Tibial nerve (tissue), 4 donors: ENCODE results near the gene NFATC2. TPM values are rescaled to one million over a fixed set of nuclear protein-coding genes. Genes with fewer than 3 reads are reported as not detected.

Source experiments
- DNase-seq, 2 donors: peaks; one replicate each; pipeline ENCODE4 v3.0.0-alpha.2; 2019; ENCODE audit warnings: low spot score in 2 of 2
- H3K27ac ChIP-seq, 4 donors: fragments of 200-600 bp; sonication (generic) in 3 of 4; one replicate each; pipeline ENCODE4 v1.5.1; 2017 to 2019; ENCODE audit warnings: mild to moderate bottlenecking in 1 of 4
- H3K27me3 ChIP-seq, 2 donors: fragments of 200-600 bp; sonication (generic) in 1 of 2; one replicate each; pipeline versions ENCODE4 v1.5.1 to v1.6.0; 2017 to 2019
- H3K36me3 ChIP-seq, 3 donors: fragments of 200-600 bp; sonication (generic); one replicate each; pipeline ENCODE4 v1.5.1; 2018 to 2019
- H3K4me1 ChIP-seq, 4 donors: fragments of 200-600 bp; sonication (generic) in 3 of 4; one replicate each; pipeline ENCODE4 v1.5.1; 2017 to 2019
- H3K4me3 ChIP-seq, 4 donors: fragments of 200-600 bp; sonication (generic) in 3 of 4; one replicate each; pipeline ENCODE4 v1.5.1; 2017 to 2019; ENCODE audit warnings: mild to moderate bottlenecking in 1 of 4, moderate library complexity in 1 of 4
- H3K9me3 ChIP-seq, 4 donors: fragments of 200-600 bp; sonication (generic) in 3 of 4; one replicate each; pipeline ENCODE4 v1.5.1; 2017 to 2019
- EP300 ChIP-seq, 2 donors: sonication (generic); formaldehyde crosslinking; IDR thresholded peaks; one replicate each; pipeline ENCODE4 v1.6.1; 2017; ENCODE audit warnings: antibody characterized with exemption in 2 of 2, mild to moderate bottlenecking in 1 of 2
- POLR2A ChIP-seq, 2 donors: fragments of 450-650 bp; IDR thresholded peaks; one replicate each; pipeline ENCODE4 v1.6.1; 2017; ENCODE audit warnings: antibody characterized with exemption in 2 of 2, mild to moderate bottlenecking in 2 of 2, moderate library complexity in 2 of 2
- WGBS, 2 donors: methylation state at CpG; one replicate each; pipeline ENCODE4 v1.1.5; 2018; 5-methylcytosine and 5-hydroxymethylcytosine counted together
- total RNA-seq, 4 donors: library from RNA; depleted of rRNA; stranded (reverse); fragments of >200 nt; gene quantifications; one replicate each; pipeline ENCODE4 v1.1.0, GENCODE V29; 2016
- TF ChIP-seq, protein P1 (sequence below), 5 experiments: fragments of 200-600 bp in 3 of 5; fragments of 450-650 bp in 2 of 5; sonication (generic) in 3 of 5; IDR thresholded peaks; one replicate each; pipeline ENCODE4 v1.5.1; 2016 to 2019; ENCODE audit warnings: antibody characterized with exemption in 5 of 5, mild to moderate bottlenecking in 3 of 5, moderate library complexity in 2 of 5

Gene NFATC2
- total RNA-seq, 4 donors from 2014 or later: 6.0 to 11.5 (median 7.7) TPM

DNA sequence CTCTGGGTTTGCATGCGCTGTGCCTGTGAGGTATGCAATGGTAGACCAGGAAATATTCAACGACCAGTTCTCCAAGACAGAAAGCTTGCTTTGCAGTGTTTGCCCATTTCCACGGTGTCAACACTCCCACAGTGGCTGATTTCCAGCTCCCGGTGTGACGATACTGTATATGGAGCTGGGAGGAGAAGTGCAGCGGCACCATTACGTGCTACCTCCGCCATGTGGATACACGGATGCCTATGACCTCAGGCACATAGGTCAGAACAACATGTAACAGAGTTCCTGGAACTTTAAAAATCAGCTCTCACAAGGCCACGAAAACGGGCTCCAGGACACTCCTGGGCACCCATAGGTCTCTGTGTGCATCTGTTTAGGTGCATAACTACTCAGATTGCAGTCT lies 51.1 kb downstream of the NFATC2 start:
- H3K9me3 ChIP-seq: no peaks in the 10 kb centered on the region
- TF ChIP-seq, protein P1, sequence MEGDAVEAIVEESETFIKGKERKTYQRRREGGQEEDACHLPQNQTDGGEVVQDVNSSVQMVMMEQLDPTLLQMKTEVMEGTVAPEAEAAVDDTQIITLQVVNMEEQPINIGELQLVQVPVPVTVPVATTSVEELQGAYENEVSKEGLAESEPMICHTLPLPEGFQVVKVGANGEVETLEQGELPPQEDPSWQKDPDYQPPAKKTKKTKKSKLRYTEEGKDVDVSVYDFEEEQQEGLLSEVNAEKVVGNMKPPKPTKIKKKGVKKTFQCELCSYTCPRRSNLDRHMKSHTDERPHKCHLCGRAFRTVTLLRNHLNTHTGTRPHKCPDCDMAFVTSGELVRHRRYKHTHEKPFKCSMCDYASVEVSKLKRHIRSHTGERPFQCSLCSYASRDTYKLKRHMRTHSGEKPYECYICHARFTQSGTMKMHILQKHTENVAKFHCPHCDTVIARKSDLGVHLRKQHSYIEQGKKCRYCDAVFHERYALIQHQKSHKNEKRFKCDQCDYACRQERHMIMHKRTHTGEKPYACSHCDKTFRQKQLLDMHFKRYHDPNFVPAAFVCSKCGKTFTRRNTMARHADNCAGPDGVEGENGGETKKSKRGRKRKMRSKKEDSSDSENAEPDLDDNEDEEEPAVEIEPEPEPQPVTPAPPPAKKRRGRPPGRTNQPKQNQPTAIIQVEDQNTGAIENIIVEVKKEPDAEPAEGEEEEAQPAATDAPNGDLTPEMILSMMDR (IDR thresholded peaks at IDR 0.05): no peak
- TF ChIP-seq EP300 (IDR thresholded peaks at IDR 0.05): no peak
- TF ChIP-seq POLR2A (IDR thresholded peaks at IDR 0.05): no peak
- WGBS, 2 donors: 87 to 91% methylated on average over 8 to 11 of the region's 11 CpGs
- no peaks in the 10 kb centered on the region for H3K36me3 ChIP-seq
- peaks cover 0 to 62% (median 8%) of the 10 kb centered on the region in 4 donors for H3K4me1 ChIP-seq
- H3K27me3 ChIP-seq: no peaks in the 10 kb centered on the region
- no peak overlapping the region for H3K4me3 ChIP-seq
- DNase-seq: no peak
- H3K27ac ChIP-seq: no peak overlapping the region

DNA sequence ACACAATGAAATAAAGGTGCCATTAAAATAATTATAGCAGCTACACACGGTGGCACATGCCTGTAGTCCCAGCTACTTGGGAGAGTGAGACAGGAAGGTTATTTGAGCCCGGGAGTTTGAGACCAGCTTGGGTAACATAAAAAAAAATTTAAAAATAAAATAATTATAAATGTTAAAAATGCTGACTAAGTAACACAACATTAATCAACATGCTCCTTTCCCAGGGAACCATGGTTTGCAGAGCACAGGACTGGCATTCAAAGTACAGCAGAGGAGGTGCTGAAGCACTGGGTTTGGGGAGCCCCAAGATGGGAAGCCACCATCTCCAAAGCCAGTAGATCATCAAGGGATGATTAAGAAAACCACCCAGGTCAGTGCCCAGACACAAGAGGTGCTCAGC lies 51.9 kb downstream of the NFATC2 start:
- Histone ChIP-seq H3K27me3 (no peaks in the 10 kb centered on the region), H3K4me1 (peaks cover 0 to 54% (median 6%) of the 10 kb centered on the region in 4 donors), H3K9me3 (no peaks in the 10 kb centered on the region), H3K27ac (no peak overlapping the region), H3K4me3 (no peak overlapping the region), H3K36me3 (no peaks in the 10 kb centered on the region)
- no peak for DNase-seq
- WGBS, 2 donors: 81 to 92% methylated on average over 2 of the region's 2 CpGs
- TF ChIP-seq EP300 (IDR thresholded peaks at IDR 0.05) (no peak), POLR2A (IDR thresholded peaks at IDR 0.05) (no peak)
- TF ChIP-seq, protein P1 (IDR thresholded peaks at IDR 0.05): no peak

DNA sequence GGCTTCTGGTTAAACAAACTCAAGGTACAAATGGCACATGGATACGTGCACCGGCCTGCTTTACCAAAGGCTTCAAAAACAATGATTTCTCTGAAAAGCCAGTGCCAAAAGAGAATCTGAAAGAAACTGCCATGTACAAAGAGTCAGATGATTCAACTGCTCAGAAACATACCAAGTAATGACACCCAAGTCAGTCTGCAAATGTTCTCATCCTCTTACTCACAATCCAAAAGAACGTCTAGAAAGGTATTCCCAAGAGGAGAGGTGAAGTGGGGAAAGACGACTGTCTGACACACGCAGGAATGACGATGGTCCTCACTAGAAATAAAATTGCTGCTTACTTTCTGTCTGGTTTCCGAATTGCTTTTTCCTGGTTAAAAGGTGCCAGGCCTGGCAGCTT lies 52.9 kb downstream of the NFATC2 start:
- DNase-seq: no peak
- H3K4me1 ChIP-seq: peaks cover 0 to 51% (median 4%) of the 10 kb centered on the region in 4 donors
- TF ChIP-seq POLR2A (IDR thresholded peaks at IDR 0.05): no peak
- TF ChIP-seq, protein P1 (IDR thresholded peaks at IDR 0.05): no peak
- no peak for TF ChIP-seq EP300 (IDR thresholded peaks at IDR 0.05)
- no peaks in the 10 kb centered on the region for H3K9me3 ChIP-seq
- 92 to 93% methylated on average over 7 of the region's 7 CpGs for WGBS, 2 donors
- H3K4me3 ChIP-seq: no peak overlapping the region
- H3K27me3 ChIP-seq: no peaks in the 10 kb centered on the region
- no peak overlapping the region for H3K27ac ChIP-seq
- no peaks in the 10 kb centered on the region for H3K36me3 ChIP-seq

DNA sequence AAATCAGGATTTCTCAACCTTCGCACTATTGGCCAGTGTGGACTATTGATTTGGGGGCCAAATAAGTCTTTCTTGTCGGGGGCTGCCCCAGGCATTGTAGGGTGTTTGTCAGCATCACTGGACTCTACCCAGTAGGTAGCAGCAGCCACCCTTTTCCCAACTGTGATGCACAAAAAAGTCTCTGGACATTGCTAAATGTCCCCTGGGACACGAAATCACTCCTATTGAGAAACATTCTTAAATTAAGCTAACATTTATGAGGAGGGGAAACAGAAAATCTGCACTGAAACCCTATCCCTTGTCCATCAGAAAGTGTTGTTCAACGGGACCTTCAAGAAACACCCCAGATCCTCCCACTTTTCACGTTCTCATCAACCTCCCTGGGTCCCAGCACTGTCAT lies 54.2 kb downstream of the NFATC2 start:
- H3K36me3 ChIP-seq: no peaks in the 10 kb centered on the region
- H3K4me1 ChIP-seq: peaks cover 0 to 51% (median 0%) of the 10 kb centered on the region in 4 donors
- H3K27ac ChIP-seq: no peak overlapping the region
- WGBS, 2 donors: 87 to 91% methylated on average over 5 of the region's 5 CpGs
- no peak for DNase-seq
- H3K27me3 ChIP-seq: no peaks in the 10 kb centered on the region
- H3K9me3 ChIP-seq: no peaks in the 10 kb centered on the region
- TF ChIP-seq, protein P1 (IDR thresholded peaks at IDR 0.05): no peak
- no peak for TF ChIP-seq POLR2A (IDR thresholded peaks at IDR 0.05)
- no peak overlapping the region for H3K4me3 ChIP-seq

DNA sequence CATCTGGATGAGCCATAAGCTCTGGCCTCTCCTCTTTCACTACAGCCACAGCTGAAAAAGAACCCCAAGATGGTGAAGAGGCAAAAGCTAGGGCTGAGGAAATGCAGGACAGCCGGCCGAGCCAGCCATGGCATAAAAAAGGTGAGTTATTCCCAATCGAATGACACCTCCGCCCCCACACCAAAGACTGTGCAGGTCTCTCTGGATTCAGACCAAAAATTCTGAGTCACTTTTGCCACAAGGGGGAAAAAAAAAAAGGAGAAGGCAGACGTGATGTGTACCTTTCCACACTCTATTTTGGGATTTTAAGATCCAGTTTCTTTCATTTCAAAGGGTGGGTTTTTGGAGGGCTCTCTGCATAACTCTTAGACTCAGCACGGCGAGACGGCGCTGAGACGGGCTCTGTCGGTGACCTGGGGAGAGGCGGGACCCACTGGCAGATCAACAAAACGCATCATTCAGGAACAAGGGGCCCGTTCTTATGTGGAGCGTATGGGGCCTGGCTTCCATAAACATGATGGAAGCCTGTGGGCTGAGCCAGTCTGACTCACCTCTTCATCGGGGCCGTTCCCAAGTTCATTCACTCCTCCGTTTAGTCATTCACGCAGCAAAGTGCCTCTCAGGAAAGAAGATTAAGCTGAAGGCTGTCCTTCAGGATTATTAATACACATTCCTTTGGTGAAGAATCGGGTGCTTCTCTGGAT lies 54.8 kb downstream of the NFATC2 start:
- no peak for TF ChIP-seq EP300 (IDR thresholded peaks at IDR 0.05)
- Histone ChIP-seq H3K27ac (peak overlapping the region in 1 of 4 donors; percentile 13), H3K4me3 (no peak overlapping the region), H3K27me3 (no peaks in the 10 kb centered on the region), H3K4me1 (peaks cover 0 to 48% (median 0%) of the 10 kb centered on the region in 4 donors), H3K36me3 (no peaks in the 10 kb centered on the region), H3K9me3 (no peaks in the 10 kb centered on the region)
- DNase-seq: no peak
- WGBS, 2 donors: 52 to 53% methylated on average over 20 of the region's 20 CpGs
